Loucy (cell line): Measurements from ENCODE around the gene FAM117B.

Experiments
- H2AFZ ChIP-seq: fragments of 200-600 bp; sonication (generic); 2 replicates; pipeline ENCODE4 v1.6.0; 2016; ENCODE audit warnings: antibody characterized with exemption, mild to moderate bottlenecking, low read length, moderate library complexity
- H3F3A ChIP-seq: fragments of 200-600 bp; 2 replicates; pipeline ENCODE4 v1.6.0; 2016; ENCODE audit warnings: antibody characterized with exemption, low read depth, mild to moderate bottlenecking
- H3K27me3 ChIP-seq: fragments of 200-600 bp; sonication (generic); 2 replicates; pipeline ENCODE4 v1.6.1; 2014; ENCODE audit warnings: low read length, mild to moderate bottlenecking; ENCODE audit not compliant: insufficient read depth, poor library complexity, severe bottlenecking
- H3K36me3 ChIP-seq: fragments of 200-600 bp; sonication (generic); 2 replicates; pipeline ENCODE4 v1.6.1; 2016; ENCODE audit warnings: low read length; ENCODE audit not compliant: insufficient read depth
- H3K4me1 ChIP-seq: fragments of 200-600 bp; sonication (generic); 2 replicates; pipeline ENCODE4 v1.5.1; 2014; ENCODE audit warnings: low read length, mild to moderate bottlenecking; ENCODE audit not compliant: insufficient read depth, poor library complexity, severe bottlenecking
- H3K4me2 ChIP-seq: fragments of 200-600 bp; sonication (generic); 2 replicates; pipeline ENCODE4 v1.6.0; 2014; ENCODE audit warnings: antibody characterized with exemption, low read length, low read depth, mild to moderate bottlenecking; ENCODE audit not compliant: poor library complexity, severe bottlenecking
- H3K4me3 ChIP-seq: fragments of 200-600 bp; sonication (generic); 2 replicates; pipeline ENCODE4 v1.5.1; 2014; ENCODE audit warnings: low read length, mild to moderate bottlenecking, mixed read lengths; ENCODE audit not compliant: poor library complexity, severe bottlenecking
- H3K79me2 ChIP-seq: fragments of 200-600 bp; sonication (generic); 2 replicates; pipeline ENCODE4 v1.6.1; 2014; ENCODE audit warnings: low read length; ENCODE audit not compliant: insufficient read depth
- H3K9ac ChIP-seq: fragments of 200-600 bp; sonication (generic); 2 replicates; pipeline ENCODE4 v1.6.0; 2014; ENCODE audit warnings: mild to moderate bottlenecking, low read depth, low read length, moderate library complexity; ENCODE audit not compliant: poor library complexity, severe bottlenecking
- H3K9me2 ChIP-seq: fragments of 200-600 bp; sonication (generic); replicated peaks from 2 replicates; pipeline ENCODE4 v1.6.1; 2016; ENCODE audit warnings: low read depth, low read length, mixed read lengths
- H3K9me3 ChIP-seq: fragments of 200-600 bp; sonication (generic); 2 replicates; pipeline ENCODE4 v1.6.1; 2014; ENCODE audit warnings: mild to moderate bottlenecking, antibody characterized with exemption, low read length, low read depth; ENCODE audit not compliant: insufficient read depth
- H4K20me1 ChIP-seq: fragments of 200-600 bp; sonication (generic); 2 replicates; pipeline ENCODE4 v1.6.0; 2014; ENCODE audit warnings: antibody characterized with exemption, low read length, mild to moderate bottlenecking; ENCODE audit not compliant: insufficient read depth, poor library complexity, severe bottlenecking
- EZH2phosphoT487 ChIP-seq: fragments of 200-600 bp; IDR thresholded peaks from 2 replicates; pipeline ENCODE4 v1.6.1; 2018; ENCODE audit warnings: antibody characterized with exemption, mild to moderate bottlenecking, moderate library complexity, borderline replicate concordance
- TF ChIP-seq, protein P1 (sequence below): fragments of 200-600 bp; sonication (generic); conservative IDR thresholded peaks from 2 replicates; pipeline ENCODE4 v1.5.1; 2014; ENCODE audit warnings: mild to moderate bottlenecking, antibody characterized with exemption, low read length

The FAM117B gene

DNA sequence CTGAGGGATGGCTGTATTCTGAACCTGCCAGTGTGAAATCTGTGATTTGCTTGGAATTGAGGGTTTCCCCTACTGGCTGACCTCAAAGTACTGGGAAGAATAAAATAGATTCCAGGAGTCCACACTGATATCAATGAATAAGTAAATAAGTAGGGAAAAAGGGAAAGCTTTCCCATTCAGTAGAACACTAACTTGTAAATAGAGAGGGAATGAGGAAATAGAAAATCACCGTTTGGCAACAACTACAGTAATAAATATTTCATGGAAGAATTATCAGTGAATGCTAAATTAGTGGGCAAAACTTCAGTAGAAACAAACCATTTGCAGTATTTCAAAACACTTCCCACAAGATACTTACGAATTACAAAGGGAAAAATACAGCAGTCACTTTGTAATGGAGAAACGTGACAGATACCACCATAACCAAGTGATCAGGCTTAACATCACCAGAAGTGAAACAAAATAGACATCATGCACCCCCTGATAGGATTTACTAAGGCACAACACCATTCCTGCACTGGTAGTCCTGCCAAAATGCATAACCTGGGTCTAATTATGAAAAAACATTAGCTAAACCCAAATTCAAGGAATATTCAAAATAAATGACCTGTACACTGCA, 148.3 kb downstream of the FAM117B start:
- no peak for TF ChIP-seq EZH2phosphoT487
- TF ChIP-seq, protein P1, sequence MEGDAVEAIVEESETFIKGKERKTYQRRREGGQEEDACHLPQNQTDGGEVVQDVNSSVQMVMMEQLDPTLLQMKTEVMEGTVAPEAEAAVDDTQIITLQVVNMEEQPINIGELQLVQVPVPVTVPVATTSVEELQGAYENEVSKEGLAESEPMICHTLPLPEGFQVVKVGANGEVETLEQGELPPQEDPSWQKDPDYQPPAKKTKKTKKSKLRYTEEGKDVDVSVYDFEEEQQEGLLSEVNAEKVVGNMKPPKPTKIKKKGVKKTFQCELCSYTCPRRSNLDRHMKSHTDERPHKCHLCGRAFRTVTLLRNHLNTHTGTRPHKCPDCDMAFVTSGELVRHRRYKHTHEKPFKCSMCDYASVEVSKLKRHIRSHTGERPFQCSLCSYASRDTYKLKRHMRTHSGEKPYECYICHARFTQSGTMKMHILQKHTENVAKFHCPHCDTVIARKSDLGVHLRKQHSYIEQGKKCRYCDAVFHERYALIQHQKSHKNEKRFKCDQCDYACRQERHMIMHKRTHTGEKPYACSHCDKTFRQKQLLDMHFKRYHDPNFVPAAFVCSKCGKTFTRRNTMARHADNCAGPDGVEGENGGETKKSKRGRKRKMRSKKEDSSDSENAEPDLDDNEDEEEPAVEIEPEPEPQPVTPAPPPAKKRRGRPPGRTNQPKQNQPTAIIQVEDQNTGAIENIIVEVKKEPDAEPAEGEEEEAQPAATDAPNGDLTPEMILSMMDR = no peak
- Histone ChIP-seq H3K4me2 (no peak overlapping the region), H3K4me1 (no peaks in the 10 kb centered on the region), H4K20me1 (no peaks in the 10 kb centered on the region), H3K27me3 (no peaks in the 10 kb centered on the region), H3K79me2 (no peaks in the 10 kb centered on the region), H3K9ac (no peak overlapping the region), H3K4me3 (no peak overlapping the region), H2AFZ (no peak overlapping the region), H3K9me3 (no peaks in the 10 kb centered on the region), H3K36me3 (peaks cover 4% of the 10 kb centered on the region; the same call in 1 of the 2 replicates), H3F3A (no peaks in the 10 kb centered on the region), H3K9me2 (no peaks in the 10 kb centered on the region)

DNA sequence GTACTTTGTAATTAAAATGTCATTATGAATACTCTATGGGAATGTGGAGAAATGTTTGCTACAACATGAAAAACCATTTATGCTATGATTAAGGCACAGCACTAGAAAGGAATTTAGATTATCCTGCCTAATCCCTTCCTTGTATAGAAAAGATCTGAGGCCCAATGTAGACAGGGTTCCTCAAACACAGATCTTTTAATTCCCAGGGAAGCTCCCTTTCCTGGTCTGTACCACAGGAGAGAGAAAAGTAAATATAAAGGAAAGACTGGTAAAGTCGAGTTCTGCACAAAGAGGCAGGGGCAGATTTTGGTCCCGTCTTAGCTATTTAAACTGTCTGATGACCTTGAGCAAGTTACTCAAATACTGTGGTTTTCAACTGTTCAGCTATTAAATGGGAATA, 152.1 kb downstream of the FAM117B start:
- H3K79me2 ChIP-seq = no peaks in the 10 kb centered on the region
- no peaks in the 10 kb centered on the region for H3F3A ChIP-seq
- no peaks in the 10 kb centered on the region for H3K9me2 ChIP-seq
- no peaks in the 10 kb centered on the region for H3K27me3 ChIP-seq
- H3K36me3 ChIP-seq = no peaks in the 10 kb centered on the region; the same call in 1 of the 2 replicates
- H3K9ac ChIP-seq = no peak overlapping the region
- TF ChIP-seq, protein P1 = no peak
- no peak for TF ChIP-seq EZH2phosphoT487
- no peak overlapping the region for H3K4me2 ChIP-seq
- H4K20me1 ChIP-seq = no peaks in the 10 kb centered on the region
- no peak overlapping the region for H3K4me3 ChIP-seq
- no peak overlapping the region for H2AFZ ChIP-seq
- no peaks in the 10 kb centered on the region for H3K9me3 ChIP-seq
- no peaks in the 10 kb centered on the region for H3K4me1 ChIP-seq

DNA sequence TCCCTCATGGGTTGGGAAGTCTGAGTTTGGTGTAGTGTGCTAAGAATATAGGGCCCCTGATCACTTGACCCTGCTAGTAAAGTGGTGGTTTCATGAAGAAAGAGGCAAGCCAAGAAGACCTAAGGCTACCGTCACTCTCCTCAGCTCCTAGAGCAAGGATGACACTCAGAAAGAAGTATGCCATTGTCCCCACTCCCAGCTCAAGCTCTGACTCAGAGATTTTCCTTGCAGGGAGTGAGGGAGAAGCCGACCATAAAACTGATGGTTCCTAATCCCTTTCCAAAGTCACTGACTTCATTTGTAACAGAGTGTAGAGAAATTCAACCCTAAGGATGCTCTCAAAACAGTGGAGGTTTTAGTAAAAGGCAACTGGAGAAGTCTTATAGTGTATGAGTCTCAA, 155.9 kb downstream of the FAM117B start:
- Histone ChIP-seq H3K27me3 (no peaks in the 10 kb centered on the region), H3K4me1 (no peaks in the 10 kb centered on the region), H3K9me2 (no peaks in the 10 kb centered on the region), H3K4me3 (no peak overlapping the region), H3K36me3 (no peaks in the 10 kb centered on the region; the same call in 1 of the 2 replicates), H3F3A (no peaks in the 10 kb centered on the region), H4K20me1 (no peaks in the 10 kb centered on the region), H3K4me2 (no peak overlapping the region), H3K9ac (no peak overlapping the region), H3K79me2 (no peaks in the 10 kb centered on the region), H3K9me3 (no peaks in the 10 kb centered on the region), H2AFZ (no peak overlapping the region)
- TF ChIP-seq EZH2phosphoT487 = no peak
- TF ChIP-seq, protein P1 = no peak
